SK-N-MC (cell line): ENCODE data around the gene ARMC9.
"Not testable (repeated sequence)": the region's sequence is repeated elsewhere in the genome, so short reads cannot be mapped to it uniquely, and the experiment has no call there.

Experiments used
- DNase-seq: peaks from one replicate; pipeline ENCODE4 v3.0.0-alpha.2; 2011; ENCODE audit warnings: low read depth, low spot score
- H3K27ac ChIP-seq: fragments of 200-600 bp; sonication (generic); 2 replicates; pipeline ENCODE4 v1.5.1; 2016; ENCODE audit warnings: mixed run types
- H3K36me3 ChIP-seq: fragments of 200-600 bp; sonication (generic); 2 replicates; pipeline ENCODE4 v1.6.1; 2017; ENCODE audit warnings: antibody characterized with exemption, low read length, mixed read lengths; ENCODE audit not compliant: insufficient read depth
- H3K4me3 ChIP-seq: fragments of 200-600 bp; sonication (generic); 2 replicates; pipeline ENCODE4 v1.5.1; 2016
- H3K9ac ChIP-seq: fragments of 200-600 bp; sonication (generic); 2 replicates; pipeline ENCODE4 v1.8.0; 2017; ENCODE audit warnings: mixed run types, mixed read lengths; ENCODE audit not compliant: insufficient read length
- H3K9me3 ChIP-seq: fragments of 200-600 bp; sonication (generic); 2 replicates; pipeline ENCODE4 v1.6.1; 2017; ENCODE audit warnings: low read depth, mild to moderate bottlenecking, antibody characterized with exemption, low read length, moderate library complexity, mixed read lengths
- EZH2 ChIP-seq: fragments of 200-600 bp; sonication (generic); IDR thresholded peaks from one replicate; pipeline ENCODE4 v1.6.1; 2017; ENCODE audit warnings: antibody characterized with exemption
- FOXP2 ChIP-seq: optimal IDR thresholded peaks from 2 replicates; pipeline ENCODE3; 2011; ENCODE audit warnings: mild to moderate bottlenecking, moderate library complexity; ENCODE audit not compliant: insufficient read depth; ENCODE audit errors: extremely low read length, control extremely low read depth
- POLR2AphosphoS5 ChIP-seq: IDR thresholded peaks from 2 replicates; pipeline ENCODE4 v1.6.1; 2012; ENCODE audit warnings: mild to moderate bottlenecking, low read depth, low read length, borderline replicate concordance

Gene ARMC9

DNA sequence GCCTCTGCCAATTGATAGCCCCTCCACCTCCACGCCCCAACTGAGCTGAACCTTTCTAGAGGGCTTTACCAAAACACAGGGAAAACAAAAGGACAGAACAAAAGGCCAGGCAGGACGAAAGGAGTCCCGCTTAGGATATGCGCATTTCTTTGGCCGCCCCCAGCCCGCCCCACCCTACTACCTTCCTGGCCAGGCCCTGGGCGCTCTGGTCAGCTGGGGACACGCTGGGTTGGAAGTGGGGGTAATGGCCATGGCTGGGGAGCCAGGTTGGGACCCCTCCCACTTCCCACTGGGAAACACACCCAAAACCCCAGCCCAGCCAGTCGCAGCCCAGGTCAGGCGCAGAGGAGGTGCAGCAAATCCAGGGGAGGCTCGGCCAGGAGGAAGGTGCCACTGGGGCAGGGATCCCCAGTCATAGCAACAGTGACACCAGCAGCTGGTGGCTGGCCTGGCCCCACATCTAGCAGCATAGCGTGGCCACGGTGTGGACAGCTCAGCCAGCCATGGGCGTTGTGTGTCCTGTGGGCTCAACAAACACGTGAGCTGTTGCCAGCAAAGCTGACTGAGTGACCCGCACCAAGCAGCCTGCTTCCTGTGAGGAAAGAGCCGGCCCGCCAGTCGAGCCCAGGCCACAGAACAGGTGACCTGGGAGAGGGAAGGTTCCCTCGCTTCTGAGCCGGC is 172.5 kb downstream of the ARMC9 start:
- TF ChIP-seq FOXP2 (no peak), EZH2 (no peak), POLR2AphosphoS5 (no peak)
- Histone ChIP-seq H3K9me3 (no peaks in the 10 kb centered on the region), H3K36me3 (no peaks in the 10 kb centered on the region), H3K9ac (no peak overlapping the region), H3K4me3 (no peak overlapping the region), H3K27ac (no peak overlapping the region)
- DNase-seq: no peak

GRCh38 chr2:231371430-231372054 is 173.1 kb downstream of the ARMC9 start:
- Histone ChIP-seq H3K9ac (no peak overlapping the region), H3K4me3 (no peak overlapping the region), H3K9me3 (no peaks in the 10 kb centered on the region), H3K27ac (no peak overlapping the region), H3K36me3 (no peaks in the 10 kb centered on the region)
- TF ChIP-seq EZH2 (no peak), FOXP2 (no peak), POLR2AphosphoS5 (no peak)
- DNase-seq: no peak

DNA sequence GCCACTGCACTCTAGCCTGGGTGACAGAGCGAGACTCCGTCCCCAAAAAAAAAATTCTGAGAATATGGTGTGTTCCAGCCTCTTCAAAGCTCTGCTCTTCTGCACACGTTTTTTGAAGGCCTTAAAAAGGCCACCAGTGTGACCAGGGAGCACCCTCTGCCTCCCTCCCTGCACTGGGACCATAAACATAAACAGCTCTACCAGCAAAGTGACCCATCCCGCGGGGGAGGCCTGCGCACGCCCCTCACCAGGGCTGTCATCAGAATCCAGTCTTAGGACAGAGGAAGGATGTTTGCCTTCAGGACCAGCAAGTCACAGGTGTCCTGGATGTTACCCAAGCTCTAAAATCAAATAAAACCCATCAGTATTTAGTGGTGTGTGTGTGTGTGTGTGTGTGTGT is 173.9 kb downstream of the ARMC9 start:
- no peak overlapping the region for H3K27ac ChIP-seq
- no peak for DNase-seq
- H3K9ac ChIP-seq: no peak overlapping the region
- TF ChIP-seq FOXP2 (no peak), POLR2AphosphoS5 (no peak), EZH2 (no peak)
- no peaks in the 10 kb centered on the region for H3K9me3 ChIP-seq
- no peaks in the 10 kb centered on the region for H3K36me3 ChIP-seq
- H3K4me3 ChIP-seq: no peak overlapping the region

GRCh38 chr2:231373184-231373583 is 174.8 kb downstream of the ARMC9 start:
- Histone ChIP-seq H3K4me3 (no peak overlapping the region), H3K9ac (no peak overlapping the region), H3K27ac (no peak overlapping the region), H3K36me3 (no peaks in the 10 kb centered on the region), H3K9me3 (no peaks in the 10 kb centered on the region)
- no peak for DNase-seq
- TF ChIP-seq EZH2 (no peak), FOXP2 (no peak), POLR2AphosphoS5 (no peak)

GRCh38 chr2:231373786-231374349 is 175.4 kb downstream of the ARMC9 start:
- no peaks in the 10 kb centered on the region for H3K9me3 ChIP-seq
- no peak overlapping the region for H3K4me3 ChIP-seq
- TF ChIP-seq EZH2 (no peak), POLR2AphosphoS5 (no peak), FOXP2 (no peak)
- no peaks in the 10 kb centered on the region for H3K36me3 ChIP-seq
- no peak overlapping the region for H3K9ac ChIP-seq
- no peak overlapping the region for H3K27ac ChIP-seq
- no peak for DNase-seq

DNA sequence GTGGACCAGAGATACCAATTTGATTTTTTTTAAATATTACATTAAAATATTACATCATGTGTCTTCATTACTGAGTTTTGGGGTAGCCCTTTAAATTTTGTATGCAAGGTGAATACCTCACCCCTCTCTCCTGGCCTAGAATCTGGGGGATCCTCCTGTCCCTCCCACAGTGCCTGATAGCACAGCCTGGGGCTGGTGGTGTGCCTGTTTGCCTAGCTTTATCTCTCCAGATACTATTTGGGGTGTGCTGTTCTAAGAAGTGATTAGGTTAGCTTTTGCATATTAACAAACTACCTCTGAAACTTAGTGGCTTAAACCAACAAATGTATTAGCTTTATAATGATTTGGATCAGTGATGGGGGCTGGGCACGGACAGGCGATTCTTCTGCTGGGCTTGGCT is 176.3 kb downstream of the ARMC9 start:
- no peak overlapping the region for H3K9ac ChIP-seq
- no peaks in the 10 kb centered on the region for H3K36me3 ChIP-seq
- no peak for DNase-seq
- H3K27ac ChIP-seq: no peak overlapping the region
- H3K4me3 ChIP-seq: no peak overlapping the region
- TF ChIP-seq EZH2 (no peak), POLR2AphosphoS5 (no peak), FOXP2 (no peak)
- no peaks in the 10 kb centered on the region for H3K9me3 ChIP-seq

DNA sequence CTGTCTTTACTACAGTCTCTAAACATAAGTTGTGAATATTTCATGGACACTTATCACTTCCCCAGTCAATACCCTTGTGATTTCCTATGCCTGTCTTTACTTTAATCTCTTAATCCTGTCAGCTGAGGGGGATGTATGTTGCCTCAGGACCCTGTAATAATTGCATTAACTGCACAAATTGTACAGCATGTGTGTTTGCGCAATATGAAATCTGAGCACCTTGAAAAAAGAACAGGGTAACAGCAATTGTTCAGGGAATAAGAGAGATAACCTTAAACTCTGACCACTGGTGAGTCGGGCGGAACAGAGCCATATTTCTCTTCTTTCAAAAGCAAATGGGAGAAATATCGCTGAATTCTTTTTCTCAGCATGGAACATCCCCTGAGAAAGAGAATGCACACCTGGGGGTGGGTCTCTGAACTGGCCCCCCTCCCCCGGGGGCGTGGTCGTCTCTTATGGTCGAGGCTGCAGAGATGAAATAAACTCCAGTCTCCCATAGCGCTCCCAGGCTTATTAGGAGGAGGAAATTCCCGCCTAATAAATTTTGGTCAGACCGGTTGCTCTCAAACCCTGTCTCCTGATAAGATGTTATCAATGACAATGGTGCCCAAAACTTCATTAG is 177.7 kb downstream of the ARMC9 start:
- H3K27ac ChIP-seq, H3K9me3 ChIP-seq, H3K36me3 ChIP-seq, DNase-seq, H3K4me3 ChIP-seq, H3K9ac ChIP-seq: not testable (repeated sequence)

DNA sequence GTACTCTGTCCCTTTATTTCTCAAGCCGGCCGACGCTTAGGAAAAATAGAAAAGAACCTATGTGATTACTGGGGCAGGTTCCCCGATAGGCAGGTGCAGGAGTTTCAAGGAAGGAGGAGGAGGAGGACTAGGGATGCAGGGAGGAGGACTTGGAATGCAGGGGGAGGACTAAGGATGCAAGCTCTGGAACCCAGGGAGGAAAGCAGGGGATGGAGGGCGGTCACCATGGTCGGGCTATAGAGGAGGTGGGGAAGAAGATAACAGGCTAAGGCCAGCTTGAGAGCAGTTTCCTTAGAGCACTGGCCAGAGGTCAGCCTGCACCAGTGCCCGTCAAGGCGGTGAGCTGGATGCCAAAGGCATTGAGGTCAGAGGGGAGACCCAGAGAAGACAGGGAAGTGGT is 178.4 kb downstream of the ARMC9 start:
- TF ChIP-seq EZH2 (no peak), POLR2AphosphoS5 (no peak)
- H3K9ac ChIP-seq: no peak overlapping the region
- DNase-seq: no peak
- H3K9me3 ChIP-seq: no peaks in the 10 kb centered on the region
- H3K27ac ChIP-seq: no peak overlapping the region
- no peaks in the 10 kb centered on the region for H3K36me3 ChIP-seq
- no peak overlapping the region for H3K4me3 ChIP-seq
